Thymus (tissue), 14 donors: ENCODE data around the gene CFDP1. TPM values are rescaled to one million over a fixed set of nuclear protein-coding genes. Genes with fewer than 3 reads are reported as not detected.

Experiments used
- DNase-seq, 9 donors: peaks; one replicate each; pipeline ENCODE4 v3.0.0-alpha.2; 2013; ENCODE audit warnings: low spot score in 9 of 9, low read depth in 6 of 9, missing footprints in 1 of 9
- H3K27ac ChIP-seq, 2 donors: one replicate each; pipeline ENCODE4 v1.5.1; 2013; ENCODE audit warnings: control low read depth in 1 of 2, low read depth in 1 of 2, low read length in 1 of 2, mild to moderate bottlenecking in 1 of 2, moderate library complexity in 1 of 2
- H3K27me3 ChIP-seq, 2 donors: one replicate each; pipeline ENCODE4 v1.5.1; 2013; ENCODE audit warnings: low read length in 1 of 2; ENCODE audit not compliant: control insufficient read depth in 2 of 2, insufficient read depth in 1 of 2
- H3K36me3 ChIP-seq, 2 donors: one replicate each; pipeline ENCODE4 v1.5.1; 2013; ENCODE audit warnings: low read length in 1 of 2, mild to moderate bottlenecking in 1 of 2, moderate library complexity in 1 of 2; ENCODE audit not compliant: control insufficient read depth in 2 of 2, insufficient read depth in 2 of 2
- H3K4me1 ChIP-seq, 2 donors: one replicate each; pipeline ENCODE4 v1.5.1; 2013; ENCODE audit warnings: low read length in 2 of 2; ENCODE audit not compliant: control insufficient read depth in 2 of 2, insufficient read depth in 2 of 2
- H3K4me3 ChIP-seq, 2 donors: one replicate each; pipeline ENCODE4 v1.5.1; 2013; ENCODE audit warnings: low read length in 2 of 2, control low read depth in 1 of 2, mild to moderate bottlenecking in 1 of 2
- H3K9me3 ChIP-seq, 2 donors: one replicate each; pipeline ENCODE4 v1.5.1; 2013; ENCODE audit warnings: low read length in 1 of 2, mild to moderate bottlenecking in 1 of 2; ENCODE audit not compliant: control insufficient read depth in 2 of 2, insufficient read depth in 1 of 2
- WGBS: extraction: QIAGEN DNeasy Blood & Tissue Kit; methylation state at CpG from one replicate; pipeline ENCODE4 v1.1.7; 2013; 5-methylcytosine and 5-hydroxymethylcytosine counted together
- long read RNA-seq, 10 donors: transcript quantifications; one replicate each; lab custom pipeline, GENCODE V29; 2026
- polyA plus RNA-seq: library from polyadenylated mRNA; stranded (reverse); fragments of 200-250 nt; gene quantifications from one replicate; pipeline ENCODE4 v1.2.3, GENCODE V29; 2013
- total RNA-seq: library from RNA; stranded (reverse); fragments of 120-200 nt; gene quantifications from one replicate; pipeline ENCODE4 v1.2.4, GENCODE V29; 2013
- donor health status: healthy.

Gene CFDP1
- total RNA-seq (78.3 TPM), polyA plus RNA-seq (78.5 TPM)
- long read RNA-seq, donor 1, partial matches to known transcripts = 0 of 1 reads
- long read RNA-seq, donor 1, other reads (novel, unspliced or antisense) = 0 of 1 reads
- long read RNA-seq, donor 2 = 0 reads
- long read RNA-seq, donor 3, transcript CFDP1-201 (7 exons, 1,275 nt) = major isoform, 27 of 74 reads
- long read RNA-seq, donor 3, partial matches to known transcripts = 44 of 74 reads
- long read RNA-seq, donor 3, other reads (novel, unspliced or antisense) = 0 of 74 reads
- long read RNA-seq, donor 4, transcript CFDP1-201 (7 exons, 1,275 nt) = major isoform, 6 of 23 reads
- long read RNA-seq, donor 4, partial matches to known transcripts = 15 of 23 reads
- long read RNA-seq, donor 4, other reads (novel, unspliced or antisense) = 0 of 23 reads
- long read RNA-seq, donor 5, transcript CFDP1-201 (7 exons, 1,275 nt) = major isoform, 34 of 120 reads
- long read RNA-seq, donor 5, partial matches to known transcripts = 84 of 120 reads
- long read RNA-seq, donor 5, other reads (novel, unspliced or antisense) = 0 of 120 reads
- long read RNA-seq, donor 6, transcript CFDP1-201 (7 exons, 1,275 nt) = major isoform, 25 of 32 reads
- long read RNA-seq, donor 6, partial matches to known transcripts = 5 of 32 reads
- long read RNA-seq, donor 6, other reads (novel, unspliced or antisense) = 0 of 32 reads
- long read RNA-seq, donor 7, transcript CFDP1-201 (7 exons, 1,275 nt) = major isoform, 32 of 60 reads
- long read RNA-seq, donor 7, partial matches to known transcripts = 25 of 60 reads
- long read RNA-seq, donor 7, other reads (novel, unspliced or antisense) = 0 of 60 reads
- long read RNA-seq, donor 8, partial matches to known transcripts = 0 of 4 reads
- long read RNA-seq, donor 8, other reads (novel, unspliced or antisense) = 0 of 4 reads
- long read RNA-seq, donor 9, transcript CFDP1-201 (7 exons, 1,275 nt) = major isoform, 17 of 40 reads
- long read RNA-seq, donor 9, partial matches to known transcripts = 22 of 40 reads
- long read RNA-seq, donor 9, other reads (novel, unspliced or antisense) = 0 of 40 reads
- long read RNA-seq, donor 10, transcript CFDP1-201 (7 exons, 1,275 nt) = major isoform, 9 of 33 reads
- long read RNA-seq, donor 10, partial matches to known transcripts = 23 of 33 reads
- long read RNA-seq, donor 10, other reads (novel, unspliced or antisense) = 0 of 33 reads

GRCh38 chr16:75432828-75433731 is at the start of gene CFDP1:
Gene CFDP1, minus strand, starts transcription at chr16:75433503. Its CDS starts 151 bp downstream, at chr16:75433352.
- Histone ChIP-seq H3K27ac (peak within 1 kb of the TSS; percentile 94 to 95), H3K4me1 (peaks cover 12 to 17% of the 10 kb centered on the region in 2 donors), H3K9me3 (no peaks in the 10 kb centered on the region), H3K4me3 (peak within 1 kb of the TSS; percentile 58 to 82), H3K27me3 (no peaks in the 10 kb centered on the region), H3K36me3 (no peaks in the 10 kb centered on the region)
- peak; percentile 92 to 98 (median 94) for DNase-seq
- WGBS = 1% methylated on average over 85 of the region's 85 CpGs

GRCh38 chr16:75482434-75483205 is 49.3 kb upstream of the CFDP1 start:
- no peaks in the 10 kb centered on the region for H3K9me3 ChIP-seq
- DNase-seq = no peak
- no peak overlapping the region for H3K4me3 ChIP-seq
- 87% methylated on average over 14 of the region's 14 CpGs for WGBS
- H3K36me3 ChIP-seq = no peaks in the 10 kb centered on the region
- H3K27ac ChIP-seq = no peak overlapping the region
- H3K4me1 ChIP-seq = peaks cover 0 to 2% of the 10 kb centered on the region in 2 donors
- H3K27me3 ChIP-seq = peaks cover 0 to 2% of the 10 kb centered on the region in 2 donors

- no peak overlapping the region for H3K4me3 ChIP-seq
- H3K9me3 ChIP-seq = no peaks in the 10 kb centered on the region
- no peak overlapping the region for H3K27ac ChIP-seq
- H3K27me3 ChIP-seq = no peaks in the 10 kb centered on the region
- 97% methylated on average over 7 of the region's 7 CpGs for WGBS
- DNase-seq = no peak
- peaks cover 0 to 2% of the 10 kb centered on the region in 2 donors for H3K4me1 ChIP-seq
- no peaks in the 10 kb centered on the region for H3K36me3 ChIP-seq
Observed at GRCh38 chr16:75481475-75481874, 48.2 kb upstream of the CFDP1 start.

GRCh38 chr16:75479421-75479990 is 46.2 kb upstream of the CFDP1 start:
- H3K27ac ChIP-seq = no peak overlapping the region
- 97% methylated on average over 47 of the region's 47 CpGs for WGBS
- H3K4me1 ChIP-seq = peaks cover 0 to 2% of the 10 kb centered on the region in 2 donors
- DNase-seq = no peak
- H3K27me3 ChIP-seq = no peaks in the 10 kb centered on the region
- H3K9me3 ChIP-seq = no peaks in the 10 kb centered on the region
- H3K4me3 ChIP-seq = no peak overlapping the region
- no peaks in the 10 kb centered on the region for H3K36me3 ChIP-seq

GRCh38 chr16:75478480-75479345 is 45.4 kb upstream of the CFDP1 start:
- no peaks in the 10 kb centered on the region for H3K27me3 ChIP-seq
- H3K27ac ChIP-seq = no peak overlapping the region
- no peaks in the 10 kb centered on the region for H3K36me3 ChIP-seq
- 97% methylated on average over 80 of the region's 80 CpGs for whole genome bisulfite sequencing
- no peaks in the 10 kb centered on the region for H3K9me3 ChIP-seq
- no peak overlapping the region for H3K4me3 ChIP-seq
- peaks cover 0 to 2% of the 10 kb centered on the region in 2 donors for H3K4me1 ChIP-seq
- no peak for DNase-seq

GRCh38 chr16:75477680-75478473 is 44.6 kb upstream of the CFDP1 start:
- Histone ChIP-seq H3K27ac (no peak overlapping the region), H3K9me3 (no peaks in the 10 kb centered on the region), H3K36me3 (no peaks in the 10 kb centered on the region), H3K4me3 (no peak overlapping the region), H3K4me1 (peaks cover 0 to under 1% of the 10 kb centered on the region in 2 donors), H3K27me3 (no peaks in the 10 kb centered on the region)
- DNase-seq = no peak
- WGBS = 39% methylated on average over 4 of the region's 4 CpGs

GRCh38 chr16:75476817-75477216 is 43.5 kb upstream of the CFDP1 start:
- DNase-seq = no peak
- H3K4me1 ChIP-seq = no peaks in the 10 kb centered on the region
- H3K4me3 ChIP-seq = no peak overlapping the region
- WGBS = 94% methylated on average over 8 of the region's 8 CpGs
- no peak overlapping the region for H3K27ac ChIP-seq
- no peaks in the 10 kb centered on the region for H3K9me3 ChIP-seq
- no peaks in the 10 kb centered on the region for H3K27me3 ChIP-seq
- H3K36me3 ChIP-seq = no peaks in the 10 kb centered on the region
